Measurements from ENCODE around the gene HIGD1C. TPM values are rescaled to one million over a fixed set of nuclear protein-coding genes. Genes with fewer than 3 reads are reported as not detected.

Gene HIGD1C
- total RNA-seq, 1 experiment from 2014 or later: not detected

DNA sequence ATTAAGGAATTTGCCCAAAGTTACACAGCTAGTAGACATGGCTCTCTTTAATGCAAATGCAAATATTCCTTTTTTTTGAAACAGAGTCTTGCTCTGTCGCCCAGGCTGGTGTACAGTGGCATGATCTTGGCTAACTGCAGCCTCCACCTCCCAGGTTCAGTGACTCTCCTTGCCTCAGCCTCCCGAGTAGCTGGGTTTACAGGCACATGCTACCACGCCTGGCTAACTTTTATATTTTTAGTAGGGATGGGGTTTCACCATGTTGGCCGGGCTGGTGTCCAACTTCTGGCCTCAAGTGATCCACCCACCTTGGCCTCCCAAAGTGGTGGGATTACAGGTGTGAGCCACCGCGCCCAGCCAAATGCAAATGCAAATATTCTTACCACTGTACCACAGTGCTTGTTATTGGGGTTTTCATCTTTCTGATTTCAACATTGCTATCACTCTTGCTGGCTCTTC, 24.5 kb upstream of the HIGD1C start:
- Histone ChIP-seq H3K27me3 (ENCODE audit: insufficient read depth, low read length) (no peaks in the 10 kb centered on the region), H4K5ac (ENCODE audit: insufficient read length, low read depth, low read length) (no peak overlapping the region), H4K8ac (replicated peaks; ENCODE audit: insufficient read length, low read depth, low read length) (no peak overlapping the region), H4K20me1 (ENCODE audit: control insufficient read depth, insufficient read depth, insufficient read length) (no peaks in the 10 kb centered on the region), H3K79me2 (ENCODE audit: insufficient read depth, low read length) (no peaks in the 10 kb centered on the region; the same call in 1 of the 2 replicates), H2BK5ac (ENCODE audit: insufficient read length, low read length) (no peak overlapping the region), H3K79me1 (ENCODE audit: insufficient read depth, low read depth, low read length, poor library complexity, severe bottlenecking) (no peaks in the 10 kb centered on the region), H2BK20ac (ENCODE audit: low read depth, low read length, poor library complexity, severe bottlenecking) (no peak overlapping the region), H4K91ac (ENCODE audit: insufficient read length, low read depth, low read length) (no peak overlapping the region), H2AK5ac (ENCODE audit: insufficient read length, low read length) (no peak overlapping the region), H3K9ac (ENCODE audit: extremely low read depth, insufficient read length, low read length) (no peak overlapping the region), H3K9me3 (ENCODE audit: control insufficient read depth, low read depth, low read length) (no peaks in the 10 kb centered on the region), H3K23me2 (ENCODE audit: insufficient read length, low read depth, low read length, poor library complexity, severe bottlenecking) (peaks cover 6% of the 10 kb centered on the region), H3K18ac (ENCODE audit: insufficient read length, low read depth, low read length) (no peak overlapping the region), H2BK15ac (ENCODE audit: low read depth, low read length) (no peak overlapping the region), H3K27ac (ENCODE audit: insufficient read length, low read depth, low read length) (no peak overlapping the region), H3T11ph (ENCODE audit: low read length) (no peak overlapping the region), H3K56ac (ENCODE audit: insufficient read length, low read depth, low read length) (no peak overlapping the region), H2BK120ac (ENCODE audit: low read depth, low read length, poor library complexity, severe bottlenecking) (no peak overlapping the region), H3K4me1 (ENCODE audit: insufficient read depth, low read length) (no peaks in the 10 kb centered on the region; the same call in 1 of the 2 replicates), H3K4ac (ENCODE audit: low read depth, low read length) (no peak overlapping the region), H2BK12ac (ENCODE audit: insufficient read length, low read depth, low read length) (no peak overlapping the region), H3K23ac (ENCODE audit: insufficient read length, low read depth, low read length) (no peak overlapping the region), H2AFZ (ENCODE audit: low read length) (no peak overlapping the region), H3K4me2 (ENCODE audit: insufficient read depth, insufficient read length, low read length) (peak overlapping the region; percentile 24), H3K14ac (ENCODE audit: insufficient read depth, low read length) (no peak overlapping the region)
- WGBS (ENCODE audit: extremely low coverage, insufficient read length, low lambda C conversion rate): no CpG with 5 or more reads among the region's 6 CpGs
- H3K4me1 Mint-ChIP-seq: peaks cover 36 to 58% of the 10 kb centered on the region in 2 experiments
- DNase-seq: no peak
- peak overlapping the region in 1 of 2 experiments; percentile 93; a peak in 2 of 5 replicates for H3K4me3 Mint-ChIP-seq
- H3K9me3 Mint-ChIP-seq: no peaks in the 10 kb centered on the region
- peaks cover 0 to 8% (median 8%) of the 10 kb centered on the region in 3 experiments; a peak in 5 of 7 replicates for H3K36me3 Mint-ChIP-seq (ENCODE audit: insufficient read depth in 1 of 3, low read depth in 3 of 3)
- no peaks in the 10 kb centered on the region for H3K27me3 Mint-ChIP-seq (ENCODE audit: low read depth)
- no peak overlapping the region; a peak in 1 of 7 replicates for H3K27ac Mint-ChIP-seq
- TF ChIP-seq CTCF (conservative IDR thresholded peaks at IDR 0.05): no peak

Data from H9 (cell line).